ENCODE results near the gene TENT5A.

- TF ChIP-seq CTCF (IDR thresholded peaks at IDR 0.05; ENCODE audit: low read depth, low read length): no peak
- no peak for TF ChIP-seq EZH2phosphoT487 (IDR thresholded peaks at IDR 0.05; ENCODE audit: low read depth)
Measured at GRCh38 chr6:81736428-81736827, 16.1 kb downstream of the TENT5A start.

Measured in OCI-LY3 (cell line).